A549 (cell line): ENCODE data around the gene BPI. TPM values are rescaled to one million over a fixed set of nuclear protein-coding genes. Genes with fewer than 3 reads are reported as not detected.

Experiments used
- ATAC-seq, 2 experiments: fragments of 200-7000 bp in 1 of 2; fragments of >200 bp in 1 of 2; cut with Nextera tagmentation in 1 of 2; cut with Tn5 transposase in 1 of 2; 3 replicates each; pipeline versions ENCODE4 v1.8.0 to v1.9.1; 2018 to 2020; ENCODE audit warnings: mild to moderate bottlenecking in 1 of 2, moderate library complexity in 1 of 2
- CTCF ChIA-PET: fragments of 300-600 bp; sonication (Branson Sonifier 250); formaldehyde crosslinking; extraction: SDS; loops from one replicate; lab custom pipeline; 2021; ENCODE audit warnings: antibody characterized with exemption, inconsistent platforms; lab: Yijun Ruan, JAX
- POLR2A ChIA-PET: fragments of 350-600 bp; formaldehyde crosslinking; extraction: SDS; loops from one replicate; lab custom pipeline; 2021; ENCODE audit warnings: antibody characterized with exemption, inconsistent platforms; lab: Yijun Ruan, JAX
- DNase-seq, 2 experiments: peaks; one replicate each; pipeline versions ENCODE4 v3.0.0 to v3.0.0-alpha.2; 2011 to 2016; ENCODE audit warnings: low read depth in 1 of 2, low spot score in 1 of 2
- FAIRE-seq: peaks from 2 replicates; lab custom pipeline; 2011; peaks lifted over from hg19 to GRCh38; lab: Jason Lieb, UNC
- H3K27ac ChIP-seq, 2 experiments: fragments of >200 bp; sonication (Bioruptor Twin); formaldehyde crosslinking; 3 replicates each; pipeline ENCODE4 v1.5.1; 2016 to 2017
- H3K4me1 ChIP-seq: fragments of >200 bp; sonication (Bioruptor Twin); formaldehyde crosslinking; 3 replicates; pipeline ENCODE4 v1.6.1; 2016
- H3K4me2 ChIP-seq: fragments of >200 bp; sonication (Bioruptor Twin); formaldehyde crosslinking; 3 replicates; pipeline ENCODE4 v1.6.1; 2016
- H3K4me3 ChIP-seq: fragments of >200 bp; sonication (Bioruptor Twin); formaldehyde crosslinking; 3 replicates; pipeline ENCODE4 v1.5.1; 2016
- H3K9me3 ChIP-seq: fragments of >200 bp; sonication (Bioruptor Twin); formaldehyde crosslinking; 3 replicates; pipeline ENCODE4 v1.6.1; 2016
- BHLHE40 ChIP-seq: IDR thresholded peaks from 2 replicates; pipeline ENCODE4 v1.6.1; 2012; ENCODE audit warnings: low read depth, low read length, inconsistent platforms
- CBX8 ChIP-seq: fragments of 200-600 bp; sonication (generic); IDR thresholded peaks from 2 replicates; pipeline ENCODE4 v1.6.1; 2016
- FOSL2 ChIP-seq, 2 experiments: fragments of 450-650 bp in 1 of 2; fragments of >200 bp in 1 of 2; sonication (Bioruptor Twin) in 1 of 2; formaldehyde crosslinking; IDR thresholded peaks; 2 replicates each; pipeline versions ENCODE4 v1.5.0 to v1.6.1; 2016 to 2020; ENCODE audit warnings: mild to moderate bottlenecking in 1 of 2, moderate library complexity in 1 of 2
- HES2 ChIP-seq: fragments of >200 bp; sonication (Bioruptor Twin); formaldehyde crosslinking; IDR thresholded peaks from 2 replicates; pipeline ENCODE4 v1.6.1; 2016
- HOXA7 ChIP-seq: fragments of 250-450 bp; sonication (Bioruptor Pico); IDR thresholded peaks from 2 replicates; pipeline ENCODE4 v1.5.0; 2020; ENCODE audit warnings: mild to moderate bottlenecking, moderate library complexity
- HOXB13 ChIP-seq: fragments of 250-450 bp; sonication (Bioruptor Pico); IDR thresholded peaks from 2 replicates; pipeline ENCODE4 v1.5.0; 2020; ENCODE audit warnings: low read depth, mild to moderate bottlenecking, moderate library complexity
- HOXB5 ChIP-seq: fragments of 250-450 bp; sonication (Bioruptor Pico); IDR thresholded peaks from 2 replicates; pipeline ENCODE4 v1.5.0; 2020; ENCODE audit warnings: mild to moderate bottlenecking, moderate library complexity
- JUN ChIP-seq, 2 experiments: fragments of >200 bp; sonication (Bioruptor Twin); formaldehyde crosslinking; IDR thresholded peaks; 2 replicates in 1 of 2; 3 replicates in 1 of 2; pipeline ENCODE4 v1.6.1; 2016 to 2017
- KDM1A ChIP-seq: fragments of 200-600 bp; sonication (generic); IDR thresholded peaks from 2 replicates; pipeline ENCODE4 v1.6.1; 2016; ENCODE audit warnings: low read depth, mild to moderate bottlenecking
- MAFK ChIP-seq: fragments of 450-650 bp; IDR thresholded peaks from 2 replicates; pipeline ENCODE4 v1.6.1; 2014; ENCODE audit not compliant: partially characterized antibody
- MAX ChIP-seq: IDR thresholded peaks from 2 replicates; pipeline ENCODE4 v1.6.1; 2012
- MYC ChIP-seq: IDR thresholded peaks from 2 replicates; pipeline ENCODE4 v1.6.1; 2012; ENCODE audit warnings: mild to moderate bottlenecking, inconsistent platforms, low read length, improper control_type of control experiment, borderline replicate concordance
- NFE2L2 ChIP-seq: fragments of 150-350 bp; conservative IDR thresholded peaks from 2 replicates; pipeline ENCODE4 v1.6.1; 2014; ENCODE audit warnings: low read length
- NPAS2 ChIP-seq: fragments of 250-450 bp; sonication (Bioruptor Pico); IDR thresholded peaks from 2 replicates; pipeline ENCODE4 v1.8.0; 2022; ENCODE audit warnings: mild to moderate bottlenecking, moderate library complexity, borderline replicate concordance
- NR3C1 ChIP-seq: fragments of >200 bp; sonication (Bioruptor Twin); formaldehyde crosslinking; IDR thresholded peaks from 3 replicates; pipeline ENCODE4 v1.6.1; 2017
- PBX3 ChIP-seq: IDR thresholded peaks from 2 replicates; pipeline ENCODE4 v1.6.1; 2012
- RAD21 ChIP-seq, 2 experiments: fragments of >200 bp in 1 of 2; sonication (Bioruptor Twin) in 1 of 2; formaldehyde crosslinking in 1 of 2; IDR thresholded peaks in 1 of 2; conservative IDR thresholded peaks in 1 of 2; 2 replicates in 1 of 2; 3 replicates in 1 of 2; pipeline ENCODE4 v1.6.1; 2012 to 2018; ENCODE audit warnings: inconsistent platforms in 1 of 2
- REST ChIP-seq: fragments of 200-600 bp; sonication (generic); IDR thresholded peaks from 2 replicates; pipeline ENCODE4 v1.6.1; 2016; ENCODE audit warnings: antibody characterized with exemption, mild to moderate bottlenecking, moderate library complexity
- SMC3 ChIP-seq: fragments of >200 bp; sonication (Bioruptor Twin); formaldehyde crosslinking; IDR thresholded peaks from 3 replicates; pipeline ENCODE4 v1.6.1; 2018; ENCODE audit warnings: inconsistent platforms
- TFCP2L1 ChIP-seq: fragments of 250-450 bp; sonication (Bioruptor Pico); IDR thresholded peaks from 2 replicates; pipeline ENCODE4 v1.5.0; 2021; ENCODE audit warnings: mild to moderate bottlenecking
- ZC3H11A ChIP-seq: fragments of 450-650 bp; IDR thresholded peaks from 2 replicates; pipeline ENCODE4 v1.6.1; 2014; ENCODE audit warnings: antibody characterized with exemption, mild to moderate bottlenecking
- ZFP36 ChIP-seq: fragments of 450-650 bp; IDR thresholded peaks from 2 replicates; pipeline ENCODE4 v1.6.1; 2014; ENCODE audit warnings: borderline replicate concordance; ENCODE audit not compliant: partially characterized antibody
- WGBS: methylation state at CpG from one replicate; pipeline ENCODE4 v1.1.6; 2017; ENCODE audit errors: missing lambda C conversion rate; 5-methylcytosine and 5-hydroxymethylcytosine counted together
- polyA plus RNA-seq, 4 experiments: library from polyadenylated mRNA; depleted of rRNA in 3 of 4; stranded (reverse); fragments of >200 nt; fragmentation: RNase III in 1 of 4; extraction: RNeasy Plus Mini Kit Qiagen cat#74134 plus additional on column Dnase treatment in 1 of 4; gene quantifications; 2 replicates in 3 of 4; 3 replicates in 1 of 4; pipeline ENCODE4 v1.2.3, GENCODE V29; 2011 to 2017

The BPI gene
- polyA plus RNA-seq, 2 of the 4 experiments (the other 2 are of a cell fraction): not detected

GRCh38 chr20:38291966-38292365 lies 12.0 kb upstream of the BPI start:
- Histone ChIP-seq H3K4me3 (no peak overlapping the region), H3K27ac (peak overlapping the region in 1 of 2 experiments; percentile 52; a peak in 1 of 6 replicates), H3K4me1 (no peaks in the 10 kb centered on the region), H3K9me3 (no peaks in the 10 kb centered on the region), H3K4me2 (no peak overlapping the region)
- WGBS: 16% methylated on average over 3 of the region's 3 CpGs
- FAIRE-seq (no peak), DNase-seq (no peak), ATAC-seq (no peak)
- ChIA-PET CTCF (interaction anchor here (0.6 to 3.1 kb wide), 13 partner anchors 10 to 1373 kb away, joined by 3 to 39 read pairs (median 5); partner anchors contain the start of gene BPI), POLR2A (no interaction called here)
- TF ChIP-seq BHLHE40: no peak
- TF ChIP-seq HOXB5: no peak
- TF ChIP-seq JUN (IDR thresholded peaks at IDR 0.05): no peak
- TF ChIP-seq PBX3: no peak
- no peak for TF ChIP-seq ZC3H11A
- TF ChIP-seq NR3C1: no peak
- TF ChIP-seq HOXB13 (CRISPR knock-in tag): no peak
- TF ChIP-seq FOSL2 (IDR thresholded peaks at IDR 0.05): no peak
- no peak for TF ChIP-seq FOSL2 (CRISPR knock-in tag; IDR thresholded peaks at IDR 0.05)
- TF ChIP-seq CBX8: no peak
- no peak for TF ChIP-seq HOXA7
- TF ChIP-seq HES2: no peak
- TF ChIP-seq SMC3: no peak
- TF ChIP-seq RAD21 (conservative IDR thresholded peaks at IDR 0.05 in 1 of 2, IDR thresholded peaks at IDR 0.05 in 1 of 2): no peak
- TF ChIP-seq REST: no peak
- TF ChIP-seq MYC: no peak
- no peak for TF ChIP-seq ZFP36
- no peak for TF ChIP-seq NPAS2 (CRISPR knock-in tag)
- no peak for TF ChIP-seq MAX
- no peak for TF ChIP-seq TFCP2L1 (CRISPR knock-in tag)

GRCh38 chr20:38293491-38294065 lies 10.4 kb upstream of the BPI start:
- no peak for DNase-seq
- Histone ChIP-seq H3K9me3 (no peaks in the 10 kb centered on the region), H3K4me1 (no peaks in the 10 kb centered on the region), H3K27ac (no peak overlapping the region), H3K4me2 (no peak overlapping the region), H3K4me3 (no peak overlapping the region)
- FAIRE-seq: no peak
- ChIA-PET POLR2A (no interaction called here), CTCF (interaction anchor here (0.6 to 4.0 kb wide), 3 partner anchors 71 to 236 kb away, joined by 3 to 21 read pairs (median 7); no protein-coding TSS in a partner anchor)
- WGBS: 58% methylated on average over 7 of the region's 7 CpGs
- no peak for ATAC-seq
- no peak for TF ChIP-seq ZC3H11A
- TF ChIP-seq HOXA7: no peak
- no peak for TF ChIP-seq HES2
- no peak for TF ChIP-seq NFE2L2
- TF ChIP-seq MAFK: no peak
- TF ChIP-seq KDM1A: no peak
